Measurements from ENCODE around the gene DNM3.

DNA sequence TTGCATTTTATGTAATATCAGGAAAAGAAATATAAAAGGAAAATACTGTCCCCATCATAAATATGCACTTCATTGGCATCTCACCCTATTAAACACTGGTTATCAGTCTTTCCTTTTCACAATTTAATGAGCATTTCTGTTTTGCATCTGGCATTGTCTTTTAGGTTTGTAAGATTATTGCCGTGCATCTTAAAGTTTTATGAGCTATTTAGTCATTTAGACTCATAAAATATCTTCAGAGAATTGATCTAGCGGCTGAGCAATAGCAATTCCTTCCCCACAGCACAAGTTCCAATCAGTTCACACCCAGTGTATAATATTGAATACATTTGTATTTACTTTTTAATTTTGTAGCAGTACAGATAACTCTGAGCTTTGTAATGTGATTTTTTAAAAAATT, 466.8 kb downstream of the DNM3 start:
- no peak for TF ChIP-seq EP300 (IDR thresholded peaks at IDR 0.05)
- TF ChIP-seq, protein P1, sequence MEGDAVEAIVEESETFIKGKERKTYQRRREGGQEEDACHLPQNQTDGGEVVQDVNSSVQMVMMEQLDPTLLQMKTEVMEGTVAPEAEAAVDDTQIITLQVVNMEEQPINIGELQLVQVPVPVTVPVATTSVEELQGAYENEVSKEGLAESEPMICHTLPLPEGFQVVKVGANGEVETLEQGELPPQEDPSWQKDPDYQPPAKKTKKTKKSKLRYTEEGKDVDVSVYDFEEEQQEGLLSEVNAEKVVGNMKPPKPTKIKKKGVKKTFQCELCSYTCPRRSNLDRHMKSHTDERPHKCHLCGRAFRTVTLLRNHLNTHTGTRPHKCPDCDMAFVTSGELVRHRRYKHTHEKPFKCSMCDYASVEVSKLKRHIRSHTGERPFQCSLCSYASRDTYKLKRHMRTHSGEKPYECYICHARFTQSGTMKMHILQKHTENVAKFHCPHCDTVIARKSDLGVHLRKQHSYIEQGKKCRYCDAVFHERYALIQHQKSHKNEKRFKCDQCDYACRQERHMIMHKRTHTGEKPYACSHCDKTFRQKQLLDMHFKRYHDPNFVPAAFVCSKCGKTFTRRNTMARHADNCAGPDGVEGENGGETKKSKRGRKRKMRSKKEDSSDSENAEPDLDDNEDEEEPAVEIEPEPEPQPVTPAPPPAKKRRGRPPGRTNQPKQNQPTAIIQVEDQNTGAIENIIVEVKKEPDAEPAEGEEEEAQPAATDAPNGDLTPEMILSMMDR (IDR thresholded peaks at IDR 0.05) = no peak
- no peak for TF ChIP-seq POLR2A (IDR thresholded peaks at IDR 0.05)
